Umbilical cord (tissue), 2 donors: ENCODE results near the gene CYP27A1. TPM values are rescaled to one million over a fixed set of nuclear protein-coding genes. Genes with fewer than 3 reads are reported as not detected.

Experiments used
- DNase-seq: peaks from one replicate; pipeline ENCODE4 v3.0.0-alpha.2; 2015; ENCODE audit warnings: low spot score
- total RNA-seq: library from RNA; depleted of rRNA; stranded (reverse); fragments of >200 nt; gene quantifications from one replicate; pipeline ENCODE4 v1.2.3, GENCODE V29; 2014; ENCODE audit warnings: low replicate concordance; ENCODE audit not compliant: insufficient read depth

CYP27A1 gene
- total RNA-seq, 1 donor from 2014 or later = 13.2 TPM

DNA sequence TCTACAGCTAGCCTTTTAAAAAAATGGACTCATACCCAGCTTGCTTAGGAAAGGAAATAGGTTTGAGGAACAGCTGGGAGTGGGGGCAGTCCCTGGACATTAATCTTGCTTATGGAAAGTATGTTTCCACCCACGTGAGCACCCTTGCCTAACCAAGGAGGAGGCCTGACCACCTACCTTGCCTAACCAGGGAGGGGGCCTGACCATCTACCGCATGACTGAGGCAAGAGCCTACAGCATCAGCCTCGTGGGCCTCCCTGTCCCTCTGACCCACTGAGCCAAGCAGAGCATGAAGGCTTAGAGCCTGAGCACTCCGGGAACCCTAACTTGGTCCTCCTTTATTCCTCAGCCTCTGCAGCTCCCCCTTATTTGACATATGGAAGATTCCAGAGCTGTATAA is 29.4 kb downstream of the CYP27A1 start:
- no peak for DNase-seq

DNA sequence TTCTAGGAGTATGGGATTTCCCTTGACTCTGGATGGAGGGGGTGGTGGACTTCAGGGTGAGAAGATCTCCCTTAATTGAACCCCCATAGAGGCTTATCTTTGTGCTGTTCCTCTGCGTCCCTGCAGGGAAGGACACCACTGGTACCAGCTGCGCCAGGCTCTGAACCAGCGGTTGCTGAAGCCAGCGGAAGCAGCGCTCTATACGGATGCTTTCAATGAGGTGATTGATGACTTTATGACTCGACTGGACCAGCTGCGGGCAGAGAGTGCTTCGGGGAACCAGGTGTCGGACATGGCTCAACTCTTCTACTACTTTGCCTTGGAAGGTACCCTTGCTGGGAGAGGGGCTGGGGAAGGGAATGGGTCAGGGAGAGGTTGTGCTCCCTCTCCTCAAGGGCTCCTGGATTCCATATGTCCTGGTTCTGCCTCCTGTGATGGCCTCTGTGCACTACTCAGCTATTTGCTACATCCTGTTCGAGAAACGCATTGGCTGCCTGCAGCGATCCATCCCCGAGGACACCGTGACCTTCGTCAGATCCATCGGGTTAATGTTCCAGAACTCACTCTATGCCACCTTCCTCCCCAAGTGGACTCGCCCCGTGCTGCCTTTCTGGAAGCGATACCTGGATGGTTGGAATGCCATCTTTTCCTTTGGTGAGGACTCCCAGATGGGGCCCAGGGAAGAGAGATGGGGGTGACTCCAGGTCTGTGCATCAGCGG is 30.3 kb downstream of the CYP27A1 start:
- no peak for DNase-seq

DNA sequence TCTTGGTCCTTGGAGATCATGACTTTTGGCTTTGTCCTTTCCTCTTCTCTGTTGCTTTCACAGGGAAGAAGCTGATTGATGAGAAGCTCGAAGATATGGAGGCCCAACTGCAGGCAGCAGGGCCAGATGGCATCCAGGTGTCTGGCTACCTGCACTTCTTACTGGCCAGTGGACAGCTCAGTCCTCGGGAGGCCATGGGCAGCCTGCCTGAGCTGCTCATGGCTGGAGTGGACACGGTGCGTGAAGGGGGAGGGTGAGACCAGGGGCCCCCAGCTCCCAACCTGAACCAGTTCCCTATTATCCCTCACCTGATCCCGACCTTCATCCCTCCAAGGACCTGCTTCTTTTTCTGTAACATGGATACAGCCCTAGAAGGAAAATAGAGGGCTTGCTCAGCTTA is 30.9 kb downstream of the CYP27A1 start:
- no peak for DNase-seq

DNA sequence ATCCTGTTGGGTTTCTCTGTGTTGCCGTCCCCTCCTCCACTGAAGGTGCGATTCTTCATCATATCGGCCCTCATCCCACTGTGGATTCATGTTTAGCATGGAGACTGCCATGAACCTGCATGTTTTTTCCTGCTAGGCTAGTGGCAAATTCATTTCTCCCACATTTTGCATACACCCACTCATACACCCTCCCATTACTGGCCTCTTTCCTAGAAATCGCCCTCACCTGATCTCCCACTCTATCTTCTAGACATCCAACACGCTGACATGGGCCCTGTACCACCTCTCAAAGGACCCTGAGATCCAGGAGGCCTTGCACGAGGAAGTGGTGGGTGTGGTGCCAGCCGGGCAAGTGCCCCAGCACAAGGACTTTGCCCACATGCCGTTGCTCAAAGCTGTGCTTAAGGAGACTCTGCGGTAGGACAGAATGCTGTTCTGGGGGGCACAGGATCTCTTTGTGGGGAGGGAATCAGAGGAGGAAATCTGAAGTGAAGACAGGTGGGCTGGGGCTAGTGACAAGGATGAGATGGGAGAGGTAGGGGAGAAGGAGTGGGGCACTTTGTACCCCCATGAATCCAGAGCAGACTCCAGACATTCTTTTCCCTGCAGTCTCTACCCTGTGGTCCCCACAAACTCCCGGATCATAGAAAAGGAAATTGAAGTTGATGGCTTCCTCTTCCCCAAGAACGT is 32.0 kb downstream of the CYP27A1 start:
- no peak for DNase-seq

DNA sequence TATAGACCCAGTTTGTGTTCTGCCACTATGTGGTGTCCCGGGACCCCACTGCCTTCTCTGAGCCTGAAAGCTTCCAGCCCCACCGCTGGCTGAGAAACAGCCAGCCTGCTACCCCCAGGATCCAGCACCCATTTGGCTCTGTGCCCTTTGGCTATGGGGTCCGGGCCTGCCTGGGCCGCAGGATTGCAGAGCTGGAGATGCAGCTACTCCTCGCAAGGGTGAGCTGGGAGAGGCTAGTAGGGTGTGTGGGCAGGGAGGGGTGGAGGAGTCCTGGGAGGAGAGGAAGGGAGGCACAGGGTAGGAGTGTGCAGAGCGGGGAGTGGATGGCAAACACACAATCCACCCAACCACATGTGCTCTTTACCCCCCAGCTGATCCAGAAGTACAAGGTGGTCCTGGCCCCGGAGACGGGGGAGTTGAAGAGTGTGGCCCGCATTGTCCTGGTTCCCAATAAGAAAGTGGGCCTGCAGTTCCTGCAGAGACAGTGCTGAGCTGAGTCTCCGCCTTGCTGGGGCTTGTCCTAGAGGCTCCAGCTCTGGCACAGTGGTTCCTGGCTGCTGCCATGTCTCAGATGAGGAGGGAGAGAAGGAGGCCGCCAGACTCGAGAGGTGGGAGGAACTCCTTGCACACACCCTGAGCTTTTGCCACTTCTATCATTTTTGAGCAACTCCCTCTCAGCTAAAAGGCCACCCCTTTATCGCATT is 32.7 kb downstream of the CYP27A1 start:
- no peak for DNase-seq

DNA sequence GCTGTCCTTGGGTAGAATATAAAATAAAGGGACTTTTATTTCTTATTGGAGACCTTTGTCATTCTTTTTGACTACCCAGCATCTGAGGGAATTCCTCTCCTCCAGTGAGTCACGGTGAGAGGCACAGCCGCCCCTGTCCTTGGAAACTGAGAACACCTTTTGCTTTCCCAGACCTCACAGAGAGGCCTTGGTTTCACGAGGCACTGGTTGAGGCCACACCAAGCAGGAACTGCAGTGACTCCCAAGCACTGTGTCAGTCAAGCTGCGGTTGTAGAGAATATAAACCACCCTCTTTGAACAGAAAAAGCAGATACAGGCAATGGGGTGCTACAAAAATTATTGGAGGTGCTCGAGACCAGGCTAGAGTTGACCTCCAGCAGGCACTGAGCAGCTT is 33.3 kb downstream of the CYP27A1 start:
- no peak for DNase-seq

DNA sequence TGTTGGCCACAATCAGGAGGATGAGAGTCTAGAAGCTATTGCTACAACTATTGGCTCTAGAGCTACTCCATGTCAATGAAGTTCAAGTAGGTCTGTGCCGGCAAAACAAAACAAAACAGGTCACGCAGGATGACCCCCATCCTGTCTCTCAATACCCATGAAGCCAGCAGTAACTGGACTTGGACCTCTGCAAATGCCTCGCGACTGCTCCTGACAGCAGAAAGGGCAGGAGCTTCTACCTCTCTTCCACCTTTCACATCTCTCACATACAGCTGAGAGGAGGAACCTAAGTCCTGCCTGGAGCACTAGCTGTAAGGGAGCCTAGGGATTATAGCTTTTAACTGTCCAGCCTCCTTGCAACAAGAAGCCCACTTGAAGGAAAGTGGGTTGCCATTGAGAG is 33.7 kb downstream of the CYP27A1 start:
- no peak for DNase-seq

DNA sequence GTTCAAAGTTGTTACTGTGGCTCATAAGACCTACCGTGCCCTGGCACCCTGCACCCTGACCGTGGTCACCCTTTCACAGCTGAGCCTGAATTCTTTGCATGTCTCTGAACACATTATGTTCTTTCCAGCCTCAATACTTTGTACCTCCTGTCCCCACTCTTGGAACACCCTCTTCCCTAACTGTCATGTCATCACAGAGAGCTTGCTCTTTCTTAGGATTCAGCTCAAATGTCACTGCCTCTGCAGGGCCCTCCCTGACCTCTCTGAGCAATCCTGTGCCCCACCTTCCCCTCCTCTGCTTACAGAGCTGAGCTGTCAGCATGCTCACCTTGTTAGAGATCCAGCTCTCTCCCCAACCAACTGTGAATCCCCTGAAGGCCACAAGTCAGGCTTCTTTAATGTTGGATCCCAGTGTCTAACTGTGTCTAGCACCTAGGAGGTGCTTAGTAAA is 34.6 kb downstream of the CYP27A1 start:
- no peak for DNase-seq

DNA sequence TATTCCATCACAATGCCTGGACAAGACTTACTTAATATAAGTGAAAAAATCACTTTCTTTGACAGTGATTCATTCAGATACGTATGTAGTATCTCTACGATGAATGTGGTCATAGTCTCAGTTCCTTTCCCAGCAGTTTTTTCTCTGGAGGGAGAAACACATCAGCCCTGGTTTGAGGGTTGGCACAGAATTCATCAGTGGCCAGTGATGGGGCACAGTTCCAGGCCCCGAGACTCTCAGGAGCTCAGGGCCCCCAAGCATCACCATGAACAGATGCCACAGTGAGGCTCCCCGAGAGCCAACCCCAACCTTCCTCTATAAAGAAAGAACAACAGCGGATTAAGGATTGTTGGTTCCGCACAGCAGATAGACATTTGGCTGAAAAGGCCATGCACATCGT is 37.1 kb downstream of the CYP27A1 start:
- DNase-seq = no peak

DNA sequence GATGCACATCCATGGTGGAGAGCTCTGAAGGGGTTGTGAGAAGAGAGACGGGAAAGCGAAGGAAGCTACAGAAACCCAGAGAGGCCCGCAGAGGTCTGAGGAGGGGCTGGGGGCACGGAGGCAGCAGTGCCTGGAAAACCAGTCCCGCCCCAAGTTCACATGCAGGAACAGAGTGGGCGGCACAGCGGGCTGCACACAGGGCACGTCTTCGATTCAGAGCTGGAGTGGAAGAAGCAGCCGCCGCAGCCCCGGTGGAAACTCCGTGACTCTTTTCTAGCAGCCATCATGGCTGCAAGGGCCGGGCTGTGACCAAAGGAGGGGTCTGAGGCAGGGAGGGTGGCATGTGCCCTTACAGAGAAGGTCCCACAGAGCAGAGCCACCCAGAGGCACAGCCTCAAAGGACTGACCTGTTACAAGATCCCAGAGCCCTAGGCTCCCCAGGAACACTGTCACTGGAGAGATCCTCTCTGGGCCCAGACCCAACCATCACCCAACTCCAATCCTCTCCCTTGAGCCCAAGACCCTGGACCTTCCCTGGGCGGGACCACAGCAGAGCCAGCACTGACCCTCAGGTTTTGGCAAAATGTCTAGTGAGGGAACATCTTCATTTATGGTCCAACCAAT is 38.9 kb downstream of the CYP27A1 start:
- no peak for DNase-seq

DNA sequence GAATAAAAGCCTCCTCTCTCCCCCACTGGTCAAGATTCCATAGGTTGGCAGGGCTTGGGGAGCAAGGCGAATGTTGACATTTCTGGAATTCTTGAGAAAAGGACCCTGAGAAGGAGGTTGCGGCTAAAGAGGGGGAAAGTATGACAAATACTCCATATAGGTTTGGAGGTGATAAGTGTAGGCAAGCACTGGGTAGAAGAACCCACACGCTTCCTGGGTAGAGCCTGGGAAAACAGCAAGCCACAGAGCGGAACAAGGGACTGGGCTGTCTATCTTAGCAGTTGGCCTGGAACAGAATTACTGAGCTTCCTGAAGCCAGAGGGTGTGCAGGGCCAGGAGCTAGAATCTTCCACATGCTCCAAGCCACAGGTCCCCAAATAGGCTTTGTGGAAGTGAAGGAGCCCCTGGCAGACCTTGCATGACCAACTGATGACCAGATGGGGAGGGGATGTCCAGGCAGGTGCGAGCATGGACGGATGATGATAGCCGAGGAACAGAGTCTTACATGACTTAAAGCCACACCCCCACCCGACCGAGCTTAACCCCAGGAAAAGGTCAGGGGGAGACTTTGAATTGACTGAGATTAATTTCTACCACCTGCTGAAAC is 39.8 kb downstream of the CYP27A1 start:
- no peak for DNase-seq

DNA sequence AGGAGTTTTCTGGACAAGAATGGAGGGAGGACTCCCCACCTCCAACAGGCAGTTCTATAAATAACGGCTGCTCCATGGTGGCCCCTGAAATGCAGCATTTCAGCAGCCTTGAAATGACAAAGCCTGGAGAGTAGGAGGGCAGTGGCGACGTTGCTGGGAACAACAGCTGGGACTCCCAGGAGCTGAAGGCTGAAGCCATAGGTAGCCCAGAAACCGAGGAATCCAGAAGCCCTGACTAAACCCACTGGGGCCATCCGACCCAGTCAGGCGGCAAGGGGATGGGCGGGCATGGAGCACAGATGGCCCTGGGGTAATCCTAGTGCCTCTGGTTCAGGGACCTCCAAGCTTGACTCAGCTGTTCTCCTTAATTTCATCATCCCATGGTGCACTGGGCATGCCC is 40.7 kb downstream of the CYP27A1 start:
- no peak for DNase-seq

DNA sequence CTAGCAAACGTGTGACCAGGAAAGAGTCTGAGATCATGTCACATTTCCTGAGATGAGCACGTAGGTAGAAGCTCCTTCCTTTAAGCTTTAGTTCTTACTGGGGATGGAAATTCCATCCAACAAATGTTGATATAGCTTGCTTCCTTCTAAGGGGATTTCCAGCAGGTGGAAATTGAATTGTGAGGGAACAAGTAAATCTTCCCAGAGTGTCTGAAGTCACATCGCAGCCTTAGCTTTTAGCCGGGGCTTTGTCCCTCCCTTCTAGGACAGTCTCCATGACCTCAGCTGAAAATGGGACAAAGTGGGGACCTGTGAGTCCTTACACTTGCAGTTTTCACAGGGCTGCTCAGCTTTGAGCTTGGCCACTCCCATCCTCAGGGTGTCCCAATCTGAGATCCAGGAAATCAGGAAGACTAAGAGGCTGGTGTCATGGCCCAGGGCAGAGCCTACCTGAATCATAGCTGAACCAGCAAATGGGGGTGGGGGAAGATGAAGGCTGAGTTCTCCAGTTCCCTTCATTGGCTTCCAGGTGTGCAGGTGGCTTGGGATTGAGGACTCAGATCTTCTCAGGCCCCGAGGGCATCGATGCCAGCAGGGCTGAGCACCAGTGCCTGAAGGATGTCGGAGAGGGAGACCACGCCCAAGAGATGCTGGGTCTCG is 41.4 kb downstream of the CYP27A1 start:
- DNase-seq = no peak

DNA sequence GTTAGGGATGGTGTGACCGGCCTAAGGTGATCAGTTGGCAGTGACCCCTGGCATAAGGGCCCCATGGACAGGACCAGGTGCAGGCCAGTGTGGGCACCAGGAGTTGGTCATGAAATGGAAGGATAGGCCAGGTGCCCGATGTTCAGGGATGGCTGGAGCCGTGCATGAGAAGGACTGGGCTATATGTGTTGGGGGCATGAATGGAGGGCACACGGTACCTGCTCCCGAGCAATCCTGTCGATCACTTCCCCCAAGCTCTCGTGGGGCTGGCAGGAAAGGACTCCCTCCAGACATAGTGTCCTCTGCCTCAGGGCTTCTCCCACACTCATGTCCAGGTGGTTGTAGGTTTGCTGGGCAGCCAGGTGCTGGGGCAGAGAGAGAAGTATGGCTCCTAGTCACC is 42.1 kb downstream of the CYP27A1 start:
- no peak for DNase-seq

DNA sequence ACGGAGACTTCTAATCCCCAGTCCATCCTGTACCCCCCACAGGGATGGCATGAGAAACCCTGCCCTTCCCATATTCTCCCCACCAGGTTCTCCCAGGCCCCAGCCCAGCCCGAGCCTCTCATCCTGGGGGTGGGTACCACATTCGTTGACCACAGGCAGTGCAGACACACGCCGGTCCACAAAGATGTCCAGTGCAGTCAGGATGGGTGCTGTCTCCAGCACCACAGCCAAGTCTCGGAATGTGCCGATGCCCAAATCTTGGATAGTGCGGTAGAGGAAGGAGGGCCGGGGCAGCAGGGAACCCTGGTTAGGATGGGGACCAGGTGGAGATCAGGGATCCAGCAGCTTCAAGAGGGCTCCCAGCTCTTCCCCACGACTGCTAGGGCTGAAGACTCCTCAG is 44.8 kb downstream of the CYP27A1 start:
- no peak for DNase-seq

DNA sequence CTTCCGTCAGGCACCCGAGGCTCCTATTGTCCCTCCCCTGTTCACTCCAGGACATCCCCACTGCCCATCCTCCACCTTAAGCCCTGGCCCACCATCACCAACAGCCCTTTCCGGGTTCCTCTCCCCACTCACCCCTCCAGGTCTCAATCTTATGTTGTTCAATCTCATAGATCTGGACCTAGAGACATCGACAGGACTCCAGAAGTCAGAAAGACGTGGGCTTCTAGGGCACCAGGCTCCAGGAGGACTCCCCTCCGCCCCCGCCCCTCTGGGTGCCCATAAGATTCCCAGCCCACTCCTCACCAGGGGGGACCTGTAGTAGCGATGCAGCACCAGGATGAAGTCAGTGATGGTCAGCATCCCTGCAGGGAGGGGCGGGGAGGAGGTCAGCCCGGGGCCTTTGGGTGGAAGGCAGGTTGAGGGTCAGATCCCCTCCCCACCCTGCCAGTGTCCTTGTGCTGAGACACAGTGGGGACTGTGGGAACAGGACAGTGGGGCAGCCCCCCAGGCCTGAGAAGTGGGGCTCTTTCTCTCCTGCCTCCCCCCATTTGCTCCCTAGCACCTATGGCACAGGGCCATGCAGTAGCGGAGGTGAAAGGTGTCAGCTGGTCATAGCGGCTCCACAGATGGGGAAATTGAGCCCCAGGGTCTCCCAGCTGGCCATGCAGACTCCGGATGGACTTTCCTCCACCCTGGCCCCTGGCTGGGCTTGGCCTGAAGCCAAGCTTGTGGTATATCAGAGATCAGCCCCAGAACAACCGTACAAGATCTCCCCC is 45.9 kb downstream of the CYP27A1 start:
- no peak for DNase-seq

DNA sequence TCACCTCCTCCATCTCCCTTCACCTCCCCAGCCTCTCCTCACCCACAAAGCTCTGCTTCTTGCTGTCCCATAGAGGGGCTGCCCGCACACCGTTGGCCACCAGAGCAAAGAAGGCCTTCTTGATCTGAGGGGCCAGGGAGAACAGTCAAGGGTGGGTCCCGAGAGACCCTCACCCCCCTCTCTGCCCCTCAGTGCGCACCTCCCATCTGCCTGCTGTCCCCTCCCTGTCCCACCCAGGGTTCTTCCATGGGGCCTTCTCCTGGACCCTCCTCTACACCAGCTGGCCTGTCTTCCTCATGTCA is 46.5 kb downstream of the CYP27A1 start:
- no peak for DNase-seq

DNA sequence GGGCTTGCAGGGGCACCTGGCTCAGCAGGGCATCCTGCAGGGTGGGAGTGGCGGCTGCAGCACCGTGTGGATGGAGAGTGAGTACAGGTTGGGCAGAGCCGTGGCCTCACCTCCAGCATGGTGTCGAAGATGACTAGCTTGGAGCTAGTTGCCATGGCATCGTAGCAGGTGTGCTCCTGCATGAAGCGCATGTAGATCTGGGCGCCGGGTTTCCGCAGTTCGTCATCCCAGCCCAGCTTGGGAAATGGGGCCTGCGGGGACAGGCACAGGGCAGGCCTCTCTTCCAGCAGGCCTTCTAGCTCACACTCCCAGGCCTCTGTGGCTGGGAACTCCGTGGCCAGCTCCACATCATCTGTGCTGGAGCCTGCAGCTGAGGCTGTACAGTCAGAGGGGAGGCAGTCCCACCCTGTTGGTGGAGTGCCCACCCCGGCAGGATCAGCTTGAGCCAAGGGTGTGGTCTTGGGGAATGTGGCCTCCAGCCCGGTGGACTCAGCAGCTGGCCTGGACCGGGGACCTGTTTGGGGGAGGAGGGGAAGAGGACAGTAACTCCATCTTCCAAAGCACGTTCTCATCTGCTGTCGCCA is 48.0 kb downstream of the CYP27A1 start:
- no peak for DNase-seq

DNA sequence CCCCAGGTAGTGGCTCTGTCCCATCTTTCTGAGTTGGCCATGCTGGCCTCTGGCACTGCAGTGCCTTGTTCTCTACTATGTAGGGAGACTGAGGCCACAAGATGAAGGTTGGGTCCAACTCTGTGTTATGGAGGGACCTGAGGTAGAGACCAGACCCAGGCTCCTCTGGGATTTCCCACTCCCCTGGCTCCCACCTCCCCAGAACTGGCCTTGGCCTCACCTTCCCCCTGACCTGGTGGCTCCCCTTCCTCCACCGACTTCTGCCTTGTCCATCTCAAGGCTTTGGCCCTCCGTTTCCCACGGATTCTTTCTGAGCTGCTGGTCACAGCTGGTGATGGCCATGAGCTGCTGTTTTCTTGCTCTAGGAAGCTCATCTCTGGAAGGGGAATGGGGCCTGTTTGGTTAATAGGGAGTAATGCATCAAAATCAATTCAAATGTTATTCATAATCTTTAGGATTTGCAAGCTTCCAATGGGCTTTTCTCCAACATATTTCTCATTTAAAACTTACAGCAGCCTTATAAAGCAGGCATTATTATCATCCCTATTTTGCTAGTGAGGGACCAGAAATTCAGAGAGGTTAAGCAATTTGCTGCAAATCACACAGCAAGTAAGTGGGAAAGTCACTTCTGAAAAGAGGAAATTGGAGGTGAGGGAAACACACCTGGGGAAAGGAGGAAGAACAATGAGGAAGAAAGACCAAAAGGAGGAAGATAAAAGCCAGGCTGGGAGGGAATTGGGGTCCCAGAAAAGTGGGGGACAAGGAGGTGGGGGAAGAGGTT is 48.8 kb downstream of the CYP27A1 start:
- DNase-seq = no peak
